H1 (cell line): ENCODE data around the gene ARHGEF11. TPM values are rescaled to one million over a fixed set of nuclear protein-coding genes. Genes with fewer than 3 reads are reported as not detected.

Experiments used
- CTCF ChIA-PET: fragments of 300-600 bp; sonication (Branson Sonifier 250); formaldehyde crosslinking; loops from one replicate; lab custom pipeline; 2021; ENCODE audit not compliant: partially characterized antibody; lab: Charles Lee
- POLR2A ChIA-PET: fragments of 300-600 bp; sonication (Branson Sonifier 250); formaldehyde crosslinking; loops from one replicate; lab custom pipeline; 2021; ENCODE audit warnings: inconsistent platforms; ENCODE audit not compliant: partially characterized antibody; lab: Charles Lee
- DNase-seq, 2 experiments: peaks; one replicate each; pipeline versions ENCODE4 v3.0.0 to v3.0.0-alpha.2; 2010 to 2022; ENCODE audit warnings: low spot score in 2 of 2, low read depth in 1 of 2, mixed read lengths in 1 of 2
- FAIRE-seq: peaks from 2 replicates; lab custom pipeline; 2011; peaks lifted over from hg19 to GRCh38; lab: Jason Lieb, UNC
- H2AFZ ChIP-seq: 2 replicates; pipeline ENCODE4 v1.8.1; 2012; ENCODE audit warnings: low read length, inconsistent platforms
- H2AK5ac ChIP-seq: 2 replicates; pipeline ENCODE4 v1.6.1; 2013; ENCODE audit warnings: low read depth, low read length
- H2BK120ac ChIP-seq: replicated peaks from 2 replicates; pipeline ENCODE3; 2013; ENCODE audit warnings: low read depth, low read length, inconsistent platforms
- H2BK12ac ChIP-seq: 2 replicates; pipeline ENCODE4 v1.6.1; 2013; ENCODE audit warnings: low read depth, low read length
- H2BK15ac ChIP-seq: 2 replicates; pipeline ENCODE4 v1.6.1; 2013; ENCODE audit warnings: low read length
- H2BK20ac ChIP-seq: 2 replicates; pipeline ENCODE4 v1.6.1; 2013; ENCODE audit warnings: low read length
- H2BK5ac ChIP-seq: 2 replicates; pipeline ENCODE4 v1.6.1; 2013; ENCODE audit warnings: low read depth, low read length
- H3K14ac ChIP-seq: 2 replicates; pipeline ENCODE4 v1.6.1; 2013; ENCODE audit warnings: inconsistent platforms; ENCODE audit not compliant: insufficient read length
- H3K18ac ChIP-seq: 2 replicates; pipeline ENCODE4 v1.6.1; 2013; ENCODE audit warnings: low read length; ENCODE audit errors: extremely low read depth
- H3K23ac ChIP-seq: 2 replicates; pipeline ENCODE4 v1.6.1; 2013; ENCODE audit warnings: inconsistent platforms; ENCODE audit not compliant: insufficient read length
- H3K23me2 ChIP-seq: 2 replicates; pipeline ENCODE4 v1.6.1; 2013; ENCODE audit warnings: low read depth, low read length
- H3K27ac ChIP-seq: 2 replicates; pipeline ENCODE4 v1.6.1; 2011; ENCODE audit warnings: low read depth, low read length, inconsistent platforms
- H3K27me3 ChIP-seq, 4 experiments: replicated peaks in 1 of 4; 1 replicate in 1 of 4; 2 replicates in 3 of 4; pipeline versions ENCODE4 v1.6.1 to v1.8.1; 2011 to 2013; ENCODE audit warnings: low read length in 3 of 4, mild to moderate bottlenecking in 3 of 4, inconsistent platforms in 2 of 4, mixed read lengths in 2 of 4, moderate library complexity in 1 of 4; ENCODE audit not compliant: control insufficient read depth in 3 of 4, insufficient read depth in 3 of 4; ENCODE audit errors: extremely low read depth in 1 of 4
- H3K36me3 ChIP-seq, 4 experiments: 2 replicates each; pipeline versions ENCODE4 v1.6.1 to v1.8.1; 2011 to 2013; ENCODE audit warnings: mild to moderate bottlenecking in 4 of 4, low read length in 3 of 4, moderate library complexity in 2 of 4, control low read depth in 1 of 4, inconsistent platforms in 1 of 4; ENCODE audit not compliant: insufficient read depth in 4 of 4, control insufficient read depth in 2 of 4
- H3K4ac ChIP-seq: replicated peaks from 2 replicates; pipeline ENCODE3; 2013; ENCODE audit warnings: low read length, low read depth, mixed read lengths, inconsistent platforms; ENCODE audit not compliant: insufficient read length
- H3K4me1 ChIP-seq, 4 experiments: replicated peaks in 1 of 4; 1 replicate in 1 of 4; 2 replicates in 3 of 4; pipeline versions ENCODE4 v1.6.1 to v1.8.1; 2011 to 2013; ENCODE audit warnings: low read length in 3 of 4, inconsistent platforms in 2 of 4, mixed read lengths in 1 of 4; ENCODE audit not compliant: insufficient read depth in 4 of 4, control insufficient read depth in 3 of 4
- H3K4me2 ChIP-seq, 2 experiments: 2 replicates each; pipeline versions ENCODE4 v1.6.1 to v1.8.1; 2011 to 2013; ENCODE audit warnings: low read depth in 2 of 2, low read length in 2 of 2, control low read depth in 1 of 2, inconsistent platforms in 1 of 2, mild to moderate bottlenecking in 1 of 2; ENCODE audit not compliant: insufficient read depth in 1 of 2
- H3K4me3 ChIP-seq, 4 experiments: fragments of 200-600, 300-600 bp in 1 of 4; sonication (generic), shearing (Covaris generic), sonication (Bioruptor Twin) in 1 of 4; 2 replicates each; pipeline versions ENCODE4 v1.5.1 to v1.8.1; 2011 to 2016; ENCODE audit warnings: low read length in 4 of 4, low read depth in 3 of 4, control low read depth in 2 of 4, inconsistent platforms in 2 of 4, mild to moderate bottlenecking in 2 of 4, mixed read lengths in 1 of 4, moderate library complexity in 1 of 4; ENCODE audit not compliant: insufficient read depth in 2 of 4; ENCODE audit errors: extremely low read depth in 1 of 4
- H3K56ac ChIP-seq: replicated peaks from 2 replicates; pipeline ENCODE3; 2013; ENCODE audit warnings: low read depth, mild to moderate bottlenecking, mixed read lengths, low read length, inconsistent platforms; ENCODE audit not compliant: insufficient read length
- H3K79me1 ChIP-seq: 2 replicates; pipeline ENCODE4 v1.6.1; 2013; ENCODE audit warnings: low read depth, low read length, control low read depth
- H3K79me2 ChIP-seq, 2 experiments: 2 replicates each; pipeline versions ENCODE4 v1.6.1 to v1.8.1; 2012 to 2013; ENCODE audit warnings: low read length in 2 of 2, mild to moderate bottlenecking in 2 of 2, inconsistent platforms in 1 of 2; ENCODE audit not compliant: insufficient read depth in 2 of 2, control insufficient read depth in 1 of 2
- H3K9ac ChIP-seq, 4 experiments: replicated peaks in 1 of 4; 1 replicate in 1 of 4; 2 replicates in 3 of 4; pipeline versions ENCODE4 v1.6.1 to v1.8.1; 2011 to 2013; ENCODE audit warnings: low read depth in 3 of 4, low read length in 3 of 4, control low read depth in 2 of 4, mild to moderate bottlenecking in 2 of 4, moderate library complexity in 2 of 4, inconsistent platforms in 1 of 4; ENCODE audit errors: extremely low read depth in 1 of 4
- H3K9me3 ChIP-seq, 2 experiments: 2 replicates each; pipeline versions ENCODE4 v1.6.1 to v1.8.1; 2012 to 2013; ENCODE audit warnings: mild to moderate bottlenecking in 2 of 2, moderate library complexity in 2 of 2, control low read depth in 1 of 2, inconsistent platforms in 1 of 2, low read depth in 1 of 2, low read length in 1 of 2, mixed read lengths in 1 of 2; ENCODE audit not compliant: insufficient read depth in 2 of 2
- H4K20me1 ChIP-seq, 2 experiments: replicated peaks in 1 of 2; 2 replicates each; pipeline versions ENCODE3 to v1.8.1; 2011 to 2013; ENCODE audit warnings: inconsistent platforms in 2 of 2, low read length in 2 of 2, mild to moderate bottlenecking in 1 of 2; ENCODE audit not compliant: insufficient read depth in 2 of 2, control insufficient read depth in 1 of 2
- H4K5ac ChIP-seq: 2 replicates; pipeline ENCODE4 v1.6.1; 2013; ENCODE audit warnings: low read length, low read depth, mixed read lengths, inconsistent platforms; ENCODE audit not compliant: insufficient read length
- H4K8ac ChIP-seq: 2 replicates; pipeline ENCODE4 v1.8.0; 2013; ENCODE audit warnings: mild to moderate bottlenecking, moderate library complexity, low read length, inconsistent platforms; ENCODE audit not compliant: insufficient read depth; ENCODE audit errors: extremely low read depth
- H4K91ac ChIP-seq: replicated peaks from 2 replicates; pipeline ENCODE3; 2013; ENCODE audit warnings: low read length, mixed read lengths, inconsistent platforms; ENCODE audit not compliant: insufficient read length
- EZH2 ChIP-seq: fragments of 200-600 bp; sonication (generic); IDR thresholded peaks from 2 replicates; pipeline ENCODE4 v1.7.1; 2012; ENCODE audit warnings: low read depth, mild to moderate bottlenecking, moderate library complexity, low read length, inconsistent platforms; ENCODE audit not compliant: severe bottlenecking
- SUZ12 ChIP-seq: fragments of 200-600 bp; sonication (generic); IDR thresholded peaks from 2 replicates; pipeline ENCODE4 v1.6.1; 2012; ENCODE audit warnings: mild to moderate bottlenecking, inconsistent platforms, low read length, moderate library complexity, mixed read lengths
- USF2 ChIP-seq: IDR thresholded peaks from 2 replicates; pipeline ENCODE4 v1.6.1; 2011; ENCODE audit warnings: low read length, improper control_type of control experiment
- WGBS, 2 experiments: shearing (Covaris generic) in 1 of 2; methylation state at CpG; one replicate each; pipeline versions ENCODE4 v1.1.6 to v1.1.7; 2013 to 2015; ENCODE audit warnings: low lambda C conversion rate in 2 of 2, mixed read lengths in 2 of 2, inconsistent platforms in 1 of 2, low coverage in 1 of 2, missing lambda C conversion rate in 1 of 2; ENCODE audit not compliant: insufficient replicate concordance in 2 of 2, insufficient coverage in 1 of 2, insufficient read length in 1 of 2; ENCODE audit errors: extremely low coverage in 1 of 2, missing lambda C conversion rate in 1 of 2; 5-methylcytosine and 5-hydroxymethylcytosine counted together
- polyA plus RNA-seq, 7 experiments: library from polyadenylated mRNA; depleted of rRNA in 3 of 7; stranded (reverse) in 5 of 7; unstranded in 2 of 7; fragments of >200 nt in 5 of 7; fragments of 200-250 nt in 2 of 7; gene quantifications; 1 replicate in 5 of 7; 2 replicates in 1 of 7; 4 replicates in 1 of 7; pipeline versions ENCODE4 v1.2.1 to v1.2.3, GENCODE V29; 2011 to 2013; ENCODE audit warnings: missing spikeins in 2 of 7, mixed read lengths in 2 of 7
- total RNA-seq: library from RNA; stranded (reverse); fragmentation: NEBNext Ultra II Directional; extraction: Animal tissue kit (Norgen Biotek cat#: 25700); gene quantifications from 2 replicates; pipeline ENCODE4 v1.2.1, GENCODE V29; 2021

The ARHGEF11 gene
- total and polyA plus RNA-seq, 2 of the 8 experiments (the other 6 are each of a cell fraction or from before 2014, with no cell fraction given): 19.9 to 33.1 TPM

- 12% methylated on average over 14 of the region's 22 CpGs; no CpG with 5 or more reads in 1 of the 2 experiments for WGBS, 2 experiments
These were observed 120.9 kb downstream of the ARHGEF11 start for GRCh38 chr1:156924478-156925153.

More at GRCh38 chr1:156924478-156925153, 120.9 kb downstream of the ARHGEF11 start:
- Histone ChIP-seq H3K4me2 (peak overlapping the region; percentile 94 to 98), H3K4me3 (peak overlapping the region; percentile 35 to 63 (median 42); a peak in 7 of 8 replicates), H2BK12ac (no peak overlapping the region), H3K4ac (no peak overlapping the region), H2BK120ac (no peak overlapping the region), H3K27me3 (peaks cover 75 to 98% (median 92%) of the 10 kb centered on the region in 4 experiments), H3K36me3 (no peaks in the 10 kb centered on the region), H2BK5ac (peak overlapping the region; percentile 16; the same call in 1 of the 2 replicates), H2AK5ac (no peak overlapping the region), H3K79me1 (no peaks in the 10 kb centered on the region), H3K9ac (no peak overlapping the region), H3K79me2 (no peaks in the 10 kb centered on the region), H4K91ac (no peak overlapping the region), H2BK15ac (peak overlapping the region; percentile 81; the same call in 1 of the 2 replicates), H4K5ac (no peak overlapping the region), H2AFZ (no peak overlapping the region), H3K56ac (no peak overlapping the region), H3K9me3 (no peaks in the 10 kb centered on the region), H2BK20ac (peak overlapping the region; percentile 61; the same call in 1 of the 2 replicates), H3K18ac (peak overlapping the region; percentile 60; the same call in 1 of the 2 replicates), H4K20me1 (peaks cover 4 to 19% of the 10 kb centered on the region in 2 experiments), H3K23me2 (peaks cover 9% of the 10 kb centered on the region; the same call in 1 of the 2 replicates), H3K14ac (no peak overlapping the region), H3K23ac (no peak overlapping the region), H3K4me1 (peaks cover 3 to 23% (median 10%) of the 10 kb centered on the region in 4 experiments; a peak in 6 of 7 replicates), H3K27ac (no peak overlapping the region), H4K8ac (no peak overlapping the region)
- CTCF ChIA-PET: interaction anchor here (0.8 to 11.8 kb wide), 15 partner anchors 8 to 301 kb away, joined by 3 to 287 read pairs (median 6); partner anchors contain the start of genes INSRR, NTRK1 and PEAR1
- DNase-seq: no peak
- TF ChIP-seq SUZ12 (peak; percentile 13), USF2 (no peak), EZH2 (peak; percentile 44)
- FAIRE-seq: no peak
- POLR2A ChIA-PET: interaction anchor here (0.6 to 2.3 kb wide), 8 partner anchors 11 to 216 kb away, joined by 3 to 10 read pairs (median 4); no protein-coding TSS in a partner anchor
